ENCODE measurements around the gene CHST5.

GRCh38 chr16:75576384-75576811, 40.5 kb upstream of the CHST5 start:
- TF ChIP-seq, protein P1, sequence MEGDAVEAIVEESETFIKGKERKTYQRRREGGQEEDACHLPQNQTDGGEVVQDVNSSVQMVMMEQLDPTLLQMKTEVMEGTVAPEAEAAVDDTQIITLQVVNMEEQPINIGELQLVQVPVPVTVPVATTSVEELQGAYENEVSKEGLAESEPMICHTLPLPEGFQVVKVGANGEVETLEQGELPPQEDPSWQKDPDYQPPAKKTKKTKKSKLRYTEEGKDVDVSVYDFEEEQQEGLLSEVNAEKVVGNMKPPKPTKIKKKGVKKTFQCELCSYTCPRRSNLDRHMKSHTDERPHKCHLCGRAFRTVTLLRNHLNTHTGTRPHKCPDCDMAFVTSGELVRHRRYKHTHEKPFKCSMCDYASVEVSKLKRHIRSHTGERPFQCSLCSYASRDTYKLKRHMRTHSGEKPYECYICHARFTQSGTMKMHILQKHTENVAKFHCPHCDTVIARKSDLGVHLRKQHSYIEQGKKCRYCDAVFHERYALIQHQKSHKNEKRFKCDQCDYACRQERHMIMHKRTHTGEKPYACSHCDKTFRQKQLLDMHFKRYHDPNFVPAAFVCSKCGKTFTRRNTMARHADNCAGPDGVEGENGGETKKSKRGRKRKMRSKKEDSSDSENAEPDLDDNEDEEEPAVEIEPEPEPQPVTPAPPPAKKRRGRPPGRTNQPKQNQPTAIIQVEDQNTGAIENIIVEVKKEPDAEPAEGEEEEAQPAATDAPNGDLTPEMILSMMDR (conservative IDR thresholded peaks at IDR 0.05; ENCODE audit: low read depth, low read length): no peak
- TF ChIP-seq EZH2 (IDR thresholded peaks at IDR 0.05; ENCODE audit: borderline replicate concordance, low read depth, low read length, poor library complexity, severe bottlenecking): no peak
